ENCODE data around the gene OR51A4.

DNA sequence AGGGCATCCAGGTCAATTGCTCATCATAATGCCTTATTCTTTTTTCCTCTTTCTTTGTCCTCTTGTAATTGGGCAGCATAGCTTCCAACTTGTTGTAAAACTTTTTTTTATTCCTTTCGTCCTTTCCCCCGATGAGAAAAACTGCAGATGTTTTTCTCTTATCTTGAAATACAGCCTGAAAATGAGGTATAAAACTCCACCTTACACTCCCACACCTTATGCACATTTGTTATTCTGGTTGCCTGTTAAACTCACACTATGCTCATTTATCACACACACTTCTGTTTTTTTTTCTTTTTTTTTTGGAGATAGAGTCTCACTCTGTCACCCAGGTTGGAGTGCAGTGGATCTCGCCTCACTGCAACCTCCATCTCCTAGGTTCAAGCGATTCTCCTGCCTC, 10.0 kb upstream of the OR51A4 start:
- TF ChIP-seq JUN (CRISPR knock-in tag; IDR thresholded peaks at IDR 0.05) (no peak), NFIC (IDR thresholded peaks at IDR 0.05; ENCODE audit: low read length) (no peak), ZNF207 (IDR thresholded peaks at IDR 0.05; ENCODE audit: borderline replicate concordance) (no peak), FIP1L1 (IDR thresholded peaks at IDR 0.05; ENCODE audit: borderline replicate concordance, insufficient read depth, low read depth, low read length) (no peak)
- TF ChIP-seq, protein P1, sequence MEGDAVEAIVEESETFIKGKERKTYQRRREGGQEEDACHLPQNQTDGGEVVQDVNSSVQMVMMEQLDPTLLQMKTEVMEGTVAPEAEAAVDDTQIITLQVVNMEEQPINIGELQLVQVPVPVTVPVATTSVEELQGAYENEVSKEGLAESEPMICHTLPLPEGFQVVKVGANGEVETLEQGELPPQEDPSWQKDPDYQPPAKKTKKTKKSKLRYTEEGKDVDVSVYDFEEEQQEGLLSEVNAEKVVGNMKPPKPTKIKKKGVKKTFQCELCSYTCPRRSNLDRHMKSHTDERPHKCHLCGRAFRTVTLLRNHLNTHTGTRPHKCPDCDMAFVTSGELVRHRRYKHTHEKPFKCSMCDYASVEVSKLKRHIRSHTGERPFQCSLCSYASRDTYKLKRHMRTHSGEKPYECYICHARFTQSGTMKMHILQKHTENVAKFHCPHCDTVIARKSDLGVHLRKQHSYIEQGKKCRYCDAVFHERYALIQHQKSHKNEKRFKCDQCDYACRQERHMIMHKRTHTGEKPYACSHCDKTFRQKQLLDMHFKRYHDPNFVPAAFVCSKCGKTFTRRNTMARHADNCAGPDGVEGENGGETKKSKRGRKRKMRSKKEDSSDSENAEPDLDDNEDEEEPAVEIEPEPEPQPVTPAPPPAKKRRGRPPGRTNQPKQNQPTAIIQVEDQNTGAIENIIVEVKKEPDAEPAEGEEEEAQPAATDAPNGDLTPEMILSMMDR (CRISPR knock-in tag; IDR thresholded peaks at IDR 0.05) = no peak

Measured in HepG2 (cell line).